Stimulated activated CD8-positive, alpha-beta memory T cell treated with anti-CD3 and anti-CD28 coated beads, Interleukin-12 subunit alpha, Interleukin-12 subunit beta, amount 100 ng/mL, for 24 hours (primary cell): ENCODE data around the gene GRIA2.

Source experiments
- DNase-seq: peaks from one replicate; pipeline ENCODE4 v3.0.0-alpha.2; 2020; ENCODE audit errors: extremely low read depth

GRIA2 gene

GRCh38 chr4:157265281-157265680, 44.8 kb downstream of the GRIA2 start:
- DNase-seq, result no peak

DNA sequence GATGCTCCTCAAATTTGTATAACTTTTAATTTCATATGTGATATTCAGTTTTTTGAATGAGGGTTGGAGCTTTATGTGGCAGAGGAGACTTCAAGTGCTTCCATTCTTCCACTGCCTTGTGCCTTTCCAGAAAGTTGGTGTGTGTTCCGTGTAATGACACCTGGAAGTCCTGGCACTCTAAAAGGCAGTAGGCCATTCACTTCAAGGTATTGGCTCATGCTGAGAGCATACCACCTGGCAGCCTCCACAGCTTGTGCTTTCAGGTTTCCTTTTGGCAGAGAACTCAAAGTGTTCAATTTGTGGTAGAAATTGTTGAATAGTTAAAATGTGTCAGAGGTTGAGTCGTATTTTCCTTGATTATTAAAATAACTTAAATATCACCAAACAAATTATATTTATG, 49.6 kb downstream of the GRIA2 start:
- no peak for DNase-seq

GRCh38 chr4:157270552-157270951, 50.0 kb downstream of the GRIA2 start:
- DNase-seq, result no peak

GRCh38 chr4:157271166-157271869, 50.8 kb downstream of the GRIA2 start:
- DNase-seq, result no peak

DNA sequence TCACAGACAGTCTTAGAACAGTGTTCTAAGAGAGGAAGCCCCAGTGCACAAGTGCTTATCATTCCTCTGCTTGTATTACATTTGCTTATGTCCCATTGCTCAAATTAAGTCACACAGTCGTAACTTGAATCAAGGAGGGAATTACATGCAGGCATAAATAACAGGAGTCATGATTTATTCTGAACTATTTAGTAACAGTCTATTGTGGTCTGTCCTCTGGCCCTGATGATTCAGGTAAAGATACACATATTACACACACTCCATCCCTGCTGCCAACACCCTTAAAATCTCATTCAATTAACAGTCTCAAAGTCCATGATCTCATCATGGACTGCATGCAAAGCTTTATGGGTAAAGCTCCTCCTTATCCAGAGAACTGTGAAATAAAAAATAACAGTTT, 60.1 kb downstream of the GRIA2 start:
- no peak for DNase-seq

GRCh38 chr4:157282019-157282418, 61.5 kb downstream of the GRIA2 start:
- no peak for DNase-seq

DNA sequence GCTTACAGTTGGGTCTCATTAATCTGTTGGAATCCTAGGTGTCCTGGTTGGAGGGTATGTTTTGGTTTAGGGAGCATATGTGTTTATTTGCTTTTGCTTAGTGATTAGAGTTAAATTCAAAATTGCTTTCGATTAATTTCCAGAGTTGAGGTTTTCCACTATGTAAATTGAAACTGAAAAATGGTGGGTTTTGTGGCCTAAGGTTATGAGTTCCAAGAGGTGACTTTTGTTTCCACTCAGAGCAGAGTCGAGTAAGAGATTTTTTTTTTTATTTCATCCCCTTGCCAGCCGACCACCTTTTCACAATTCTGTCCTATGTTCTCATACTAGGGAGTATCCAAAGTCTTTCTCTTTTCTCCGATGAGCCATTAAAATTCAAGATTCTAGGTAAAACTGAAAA, 66.9 kb downstream of the GRIA2 start:
- DNase-seq, result no peak

DNA sequence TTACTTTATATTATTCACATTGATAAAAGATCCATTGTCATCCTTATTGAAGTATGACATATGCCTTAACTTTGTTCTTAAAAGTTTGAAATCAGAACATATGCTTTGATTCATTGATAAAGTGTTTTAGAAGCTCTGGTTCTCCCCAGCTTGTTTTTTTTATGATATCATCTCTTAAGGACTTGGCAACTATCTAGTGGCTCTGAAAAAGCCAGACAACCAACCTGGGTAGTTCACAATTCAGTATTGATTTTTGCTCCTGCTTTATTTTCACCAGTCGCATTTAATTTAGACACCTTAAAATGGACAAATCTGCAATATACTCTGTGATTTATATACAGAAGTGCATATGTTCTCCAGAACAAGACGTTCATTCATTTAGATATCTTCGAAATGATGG, 70.1 kb downstream of the GRIA2 start:
- no peak for DNase-seq

DNA sequence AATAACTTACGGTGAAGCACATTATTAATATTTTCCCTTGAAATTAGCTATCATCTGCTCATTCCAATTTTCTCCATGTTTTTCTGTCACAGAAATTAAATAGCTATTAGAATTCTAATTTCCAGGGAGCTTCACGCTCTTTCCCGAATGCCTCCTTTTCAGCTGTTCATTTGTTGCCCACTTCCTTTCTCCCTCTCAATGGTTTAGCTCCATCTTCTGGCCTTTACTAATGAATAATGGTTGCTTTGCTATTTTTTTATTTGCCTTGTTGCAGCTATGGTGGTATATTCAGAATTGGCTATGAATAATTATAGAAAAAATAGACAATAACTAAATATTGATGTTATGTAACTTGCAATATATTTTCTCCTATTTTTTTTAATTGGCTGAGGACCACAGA, 70.5 kb downstream of the GRIA2 start:
- no peak for DNase-seq

DNA sequence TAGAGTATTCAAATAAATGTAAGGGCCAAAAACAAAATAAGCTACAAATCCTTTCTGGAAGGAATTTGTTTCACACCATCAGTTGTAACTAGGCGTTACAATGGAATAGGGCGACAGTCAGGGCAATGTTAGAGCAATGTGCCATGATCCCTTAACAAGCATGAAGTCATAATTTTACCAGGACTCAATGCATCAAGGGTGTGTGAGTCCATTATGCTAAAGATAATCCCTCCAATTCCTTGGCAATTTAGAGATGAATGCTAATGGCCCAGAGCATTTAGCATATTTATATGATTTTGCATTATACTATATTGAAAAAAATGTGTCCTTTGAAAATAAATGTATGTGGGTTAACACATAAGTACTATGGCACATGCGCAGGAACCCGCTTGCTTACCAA, 73.1 kb downstream of the GRIA2 start:
- DNase-seq, result no peak

DNA sequence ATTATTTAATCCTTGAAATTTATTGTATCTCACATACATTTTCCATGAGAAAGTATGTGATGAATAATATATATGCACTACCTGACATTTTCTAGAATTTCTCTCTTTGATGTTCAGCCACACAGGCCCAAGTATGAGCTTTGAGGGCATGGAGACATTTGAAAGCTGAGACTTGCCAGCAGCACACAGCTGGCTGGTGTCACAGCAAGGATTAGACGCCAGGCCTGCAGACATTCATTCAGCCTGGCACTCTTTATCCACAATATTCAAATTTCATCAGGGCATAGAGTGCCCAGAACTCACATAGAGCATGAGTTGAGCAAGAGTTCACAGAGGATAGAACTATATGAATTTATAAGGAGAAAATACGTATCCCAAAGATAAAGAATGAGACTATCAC, 74.0 kb downstream of the GRIA2 start:
- DNase-seq, result no peak

GRCh38 chr4:157300701-157301100, 80.2 kb downstream of the GRIA2 start:
- no peak for DNase-seq

- DNase-seq, result no peak
These were observed 83.0 kb downstream of the GRIA2 start for GRCh38 chr4:157303471-157303960.

GRCh38 chr4:157304769-157305168, 84.2 kb downstream of the GRIA2 start:
- DNase-seq, result no peak

DNA sequence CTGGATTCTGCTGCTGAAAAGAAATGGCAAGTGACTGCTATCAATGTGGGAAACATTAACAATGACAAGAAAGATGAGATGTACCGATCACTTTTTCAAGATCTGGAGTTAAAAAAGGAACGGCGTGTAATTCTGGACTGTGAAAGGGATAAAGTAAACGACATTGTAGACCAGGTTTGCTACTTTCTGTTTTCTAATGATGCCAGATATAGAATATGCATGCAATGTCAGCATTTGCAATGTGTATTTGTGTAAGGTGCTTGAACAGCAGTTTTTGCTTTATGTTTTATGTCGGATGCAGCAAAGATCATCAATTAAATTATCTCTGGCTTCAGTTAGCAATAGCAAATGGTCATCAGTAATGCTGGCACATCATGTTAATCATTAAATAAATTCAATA, 92.2 kb downstream of the GRIA2 start:
- no peak for DNase-seq

DNA sequence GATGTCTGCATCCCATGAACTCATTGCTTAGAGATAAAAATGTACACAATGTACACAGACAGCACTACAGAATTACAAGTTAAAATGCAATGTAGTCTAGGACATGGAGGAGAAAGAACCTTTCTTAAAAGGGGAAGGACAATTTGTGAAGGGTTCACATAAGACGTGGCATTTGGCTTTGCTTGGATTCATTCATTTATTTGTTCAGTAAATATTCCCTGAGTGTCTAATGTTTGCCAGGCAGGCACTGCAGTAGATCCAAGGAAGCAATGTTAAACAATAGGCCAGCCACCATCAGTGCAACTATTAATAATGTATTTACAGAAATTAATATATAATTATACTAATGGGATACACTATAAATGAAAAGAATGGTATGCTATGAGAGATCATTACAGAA, 94.4 kb downstream of the GRIA2 start:
- DNase-seq, result no peak

- no peak for DNase-seq
These were observed 95.4 kb downstream of the GRIA2 start for GRCh38 chr4:157315968-157316367.

GRCh38 chr4:157320092-157320491, 99.6 kb downstream of the GRIA2 start:
- no peak for DNase-seq

- no peak for DNase-seq
These were observed 107.1 kb downstream of the GRIA2 start for GRCh38 chr4:157327666-157328065.

DNA sequence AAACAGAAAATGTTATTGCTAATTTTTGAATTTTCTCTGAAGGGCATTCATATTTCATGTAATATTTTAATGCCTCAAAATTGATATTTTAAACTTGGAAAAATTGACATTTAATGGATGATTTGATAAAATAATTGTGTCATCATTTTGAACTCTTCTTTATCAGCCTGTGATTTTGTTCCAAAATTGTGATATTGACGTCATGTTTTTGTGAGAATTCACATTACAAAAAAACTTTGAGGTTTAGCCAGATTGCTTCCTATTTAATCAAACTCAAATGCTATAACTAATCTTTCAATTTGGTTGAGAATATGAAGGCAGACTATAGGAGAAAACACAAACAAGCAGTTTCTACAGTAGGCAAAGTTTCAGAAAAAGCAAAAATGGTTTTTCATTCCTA, 137.4 kb downstream of the GRIA2 start:
- no peak for DNase-seq

- no peak for DNase-seq
These were observed 137.9 kb downstream of the GRIA2 start for GRCh38 chr4:157358439-157358838.

DNA sequence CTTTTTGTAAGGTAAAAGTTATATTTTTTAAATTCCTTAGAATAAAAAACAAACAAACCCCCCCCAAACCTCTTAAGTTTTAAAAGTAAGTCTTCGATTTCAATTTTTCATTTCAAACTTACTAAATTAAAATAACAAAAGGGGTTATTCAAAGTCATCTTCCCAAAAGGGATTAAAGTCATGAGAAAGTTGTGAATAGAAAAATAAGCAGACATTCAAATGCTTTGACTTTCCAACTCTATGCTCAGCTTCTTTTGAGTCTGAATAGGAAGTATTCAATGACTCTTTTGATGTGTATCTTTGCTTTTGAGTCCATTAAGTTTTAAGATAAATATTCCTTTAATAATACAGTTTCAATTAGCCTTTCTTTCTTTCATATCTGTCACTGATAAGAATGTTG, 138.3 kb downstream of the GRIA2 start:
- DNase-seq, result no peak

- DNase-seq, result no peak
These were observed 142.8 kb downstream of the GRIA2 start for GRCh38 chr4:157363360-157363759.

- DNase-seq, result no peak
These were observed 151.6 kb downstream of the GRIA2 start for GRCh38 chr4:157372154-157372553.
